Fibroblast of lung (primary cell): Measurements from ENCODE around the gene PNPLA7. TPM values are rescaled to one million over a fixed set of nuclear protein-coding genes. Genes with fewer than 3 reads are reported as not detected.

ENCODE experiments used
- DNase-seq, 2 donors: peaks; one replicate each; pipeline versions ENCODE4 v3.0.0 to v3.0.0-alpha.2; 2010; ENCODE audit warnings: low read depth in 2 of 2
- H2AFZ ChIP-seq: 2 replicates; pipeline ENCODE4 v1.5.1; 2012; ENCODE audit warnings: low read length, control low read depth, inconsistent platforms
- H3K27ac ChIP-seq: 2 replicates; pipeline ENCODE4 v1.5.1; 2011; ENCODE audit warnings: low read length, control low read depth; ENCODE audit not compliant: insufficient read depth
- H3K27me3 ChIP-seq: 2 replicates; pipeline ENCODE4 v1.5.1; 2011; ENCODE audit warnings: mild to moderate bottlenecking, low read length; ENCODE audit not compliant: control insufficient read depth, insufficient read depth
- H3K36me3 ChIP-seq: 2 replicates; pipeline ENCODE4 v1.5.1; 2011; ENCODE audit warnings: low read length; ENCODE audit not compliant: control insufficient read depth, insufficient read depth
- H3K4me1 ChIP-seq: 2 replicates; pipeline ENCODE4 v1.5.1; 2011; ENCODE audit warnings: low read length; ENCODE audit not compliant: control insufficient read depth, insufficient read depth; ENCODE audit errors: extremely low read depth
- H3K4me2 ChIP-seq: 2 replicates; pipeline ENCODE4 v1.5.1; 2011; ENCODE audit warnings: low read length, control low read depth; ENCODE audit not compliant: insufficient read depth; ENCODE audit errors: extremely low read depth
- H3K4me3 ChIP-seq, 4 experiments: fragments of 200-600 bp in 1 of 4; sonication (generic) in 1 of 4; replicated peaks in 1 of 4; 2 replicates each; pipeline ENCODE4 v1.5.1; 2011 to 2016; ENCODE audit warnings: low read length in 4 of 4, low read depth in 3 of 4, mild to moderate bottlenecking in 3 of 4, control low read depth in 2 of 4, inconsistent platforms in 1 of 4, mixed read lengths in 1 of 4; ENCODE audit not compliant: insufficient read depth in 1 of 4; ENCODE audit errors: control extremely low read depth in 1 of 4
- H3K79me2 ChIP-seq: 2 replicates; pipeline ENCODE4 v1.5.1; 2012; ENCODE audit warnings: mild to moderate bottlenecking, low read length, inconsistent platforms; ENCODE audit not compliant: control insufficient read depth, insufficient read depth
- H3K9ac ChIP-seq: 2 replicates; pipeline ENCODE4 v1.5.1; 2011; ENCODE audit warnings: mild to moderate bottlenecking, low read length, control low read depth; ENCODE audit not compliant: insufficient read depth
- H3K9me3 ChIP-seq: 2 replicates; pipeline ENCODE4 v1.5.1; 2012; ENCODE audit warnings: low read depth, low read length; ENCODE audit not compliant: control insufficient read depth, insufficient read depth
- H4K20me1 ChIP-seq: 2 replicates; pipeline ENCODE4 v1.5.1; 2011; ENCODE audit warnings: low read length; ENCODE audit not compliant: control insufficient read depth, insufficient read depth; ENCODE audit errors: extremely low read depth
- CTCF ChIP-seq, 2 donors: IDR thresholded peaks in 1 of 2; conservative IDR thresholded peaks in 1 of 2; 1 replicate in 1 of 2; 2 replicates in 1 of 2; pipeline ENCODE4 v1.5.1; 2011 to 2012; ENCODE audit warnings: low read length in 2 of 2, control low read depth in 1 of 2, inconsistent platforms in 1 of 2, low read depth in 1 of 2, mild to moderate bottlenecking in 1 of 2
- EZH2 ChIP-seq: IDR thresholded peaks from 2 replicates; pipeline ENCODE4 v1.5.1; 2012; ENCODE audit warnings: low read length, control low read depth, mild to moderate bottlenecking; ENCODE audit errors: missing control alignments
- polyA plus RNA-seq, 2 donors: library from polyadenylated mRNA; depleted of rRNA in 1 of 2; stranded (reverse) in 1 of 2; unstranded in 1 of 2; fragments of >200 nt; gene quantifications; 2 replicates each; pipeline ENCODE4 v1.2.1, GENCODE V29; 2011 to 2012; ENCODE audit warnings: missing spikeins in 1 of 2
- total RNA-seq: library from RNA; depleted of rRNA; stranded (reverse); fragments of >200 nt; gene quantifications from 2 replicates; pipeline ENCODE4 v1.2.1, GENCODE V29; 2014

PNPLA7 gene
- total and polyA plus RNA-seq, 2 donors (not counting 1 experiment from before 2014, with no cell fraction given): 0.23 to 3.0 TPM

- TF ChIP-seq EZH2 (no peak), CTCF (conservative IDR thresholded peaks at IDR 0.05 in 1 of 2, IDR thresholded peaks at IDR 0.05 in 1 of 2; ENCODE audit: low read depth in 1 of 2, low read length in 2 of 2) (no peak)
- Histone ChIP-seq H2AFZ (no peak overlapping the region), H3K4me2 (no peak overlapping the region), H3K4me3 (no peak overlapping the region), H3K9ac (no peak overlapping the region), H3K36me3 (no peaks in the 10 kb centered on the region), H3K79me2 (no peaks in the 10 kb centered on the region), H3K27ac (no peak overlapping the region), H4K20me1 (no peaks in the 10 kb centered on the region), H3K4me1 (peaks cover 17% of the 10 kb centered on the region), H3K27me3 (no peaks in the 10 kb centered on the region), H3K9me3 (no peaks in the 10 kb centered on the region)
- DNase-seq: no peak
These were observed 134.8 kb downstream of the PNPLA7 start for GRCh38 chr9:137415451-137415850.

- no peak overlapping the region for H3K4me2 ChIP-seq
- no peaks in the 10 kb centered on the region for H3K27me3 ChIP-seq
- no peaks in the 10 kb centered on the region for H3K9me3 ChIP-seq
- H3K9ac ChIP-seq: no peak overlapping the region
- no peak overlapping the region for H3K4me3 ChIP-seq
- TF ChIP-seq CTCF (conservative IDR thresholded peaks at IDR 0.05 in 1 of 2, IDR thresholded peaks at IDR 0.05 in 1 of 2; ENCODE audit: low read depth in 1 of 2, low read length in 2 of 2): no peak
- no peak for TF ChIP-seq EZH2
- peak overlapping the region; percentile 23 for H3K27ac ChIP-seq
- no peaks in the 10 kb centered on the region for H3K79me2 ChIP-seq
- H4K20me1 ChIP-seq: no peaks in the 10 kb centered on the region
- no peaks in the 10 kb centered on the region for H3K36me3 ChIP-seq
- H3K4me1 ChIP-seq: peaks cover 19% of the 10 kb centered on the region
- H2AFZ ChIP-seq: no peak overlapping the region
- peak in 1 of 2 donors; percentile 29 for DNase-seq
These were observed 137.8 kb downstream of the PNPLA7 start for GRCh38 chr9:137412431-137412830.

- Histone ChIP-seq H4K20me1 (no peaks in the 10 kb centered on the region), H3K4me1 (peaks cover 19% of the 10 kb centered on the region), H3K4me3 (no peak overlapping the region), H3K9me3 (no peaks in the 10 kb centered on the region), H3K27ac (peak overlapping the region; percentile 54), H3K4me2 (no peak overlapping the region), H3K36me3 (no peaks in the 10 kb centered on the region), H3K9ac (no peak overlapping the region), H2AFZ (no peak overlapping the region), H3K27me3 (no peaks in the 10 kb centered on the region), H3K79me2 (no peaks in the 10 kb centered on the region)
- TF ChIP-seq CTCF (conservative IDR thresholded peaks at IDR 0.05 in 1 of 2, IDR thresholded peaks at IDR 0.05 in 1 of 2; ENCODE audit: low read depth in 1 of 2, low read length in 2 of 2) (no peak), EZH2 (no peak)
- DNase-seq: peak; percentile 85 to 94
These were observed 138.4 kb downstream of the PNPLA7 start for GRCh38 chr9:137411645-137412380.
